WTC11 (cell line): ENCODE results near the gene PAPPA2. TPM values are rescaled to one million over a fixed set of nuclear protein-coding genes. Genes with fewer than 3 reads are reported as not detected.

ENCODE experiments used
- ATAC-seq: fragments of 200-7000 bp; cut with Tn5 transposase; 2 replicates; pipeline ENCODE4 v1.10.0; 2021; ENCODE audit warnings: mild to moderate bottlenecking, moderate library complexity
- CTCF ChIA-PET: fragments of 300-600 bp; sonication (Branson Sonifier 250); formaldehyde crosslinking; loops from one replicate; lab custom pipeline; 2021; ENCODE audit warnings: antibody characterized with exemption; lab: Charles Lee
- POLR2A ChIA-PET: fragments of 350-600 bp; sonication (Branson Sonifier 250); formaldehyde crosslinking; loops from one replicate; lab custom pipeline; 2021; ENCODE audit warnings: antibody characterized with exemption; lab: Charles Lee
- DNase-seq: peaks from one replicate; pipeline ENCODE4 v3.0.0; 2021; ENCODE audit warnings: low spot score
- H3K27ac Mint-ChIP-seq: 2 replicates; pipeline ENCODE4 v1.8.0; 2021; ENCODE audit warnings: mixed read lengths
- H3K27me3 Mint-ChIP-seq: 2 replicates; pipeline ENCODE4 v1.8.0; 2021; ENCODE audit warnings: low read depth, mild to moderate bottlenecking, moderate library complexity, mixed read lengths
- H3K36me3 Mint-ChIP-seq: 2 replicates; pipeline ENCODE4 v1.8.0; 2021; ENCODE audit warnings: mixed read lengths
- H3K4me1 Mint-ChIP-seq: 2 replicates; pipeline ENCODE4 v1.8.0; 2022; ENCODE audit warnings: mixed read lengths
- H3K4me3 Mint-ChIP-seq: 2 replicates; pipeline ENCODE4 v1.8.0; 2021; ENCODE audit warnings: mild to moderate bottlenecking, moderate library complexity, mixed read lengths
- H3K9me3 Mint-ChIP-seq: 2 replicates; pipeline ENCODE4 v1.8.0; 2021; ENCODE audit warnings: mixed read lengths
- CREM ChIP-seq: sonication (generic); formaldehyde crosslinking; IDR thresholded peaks from 2 replicates; pipeline ENCODE4 v1.8.1; 2022; ENCODE audit warnings: mild to moderate bottlenecking, missing genetic modification reagents, moderate library complexity
- E2F5 ChIP-seq: sonication (generic); formaldehyde crosslinking; IDR thresholded peaks from 2 replicates; pipeline ENCODE4 v1.8.1; 2022; ENCODE audit warnings: mild to moderate bottlenecking, moderate library complexity, missing genetic modification reagents
- ELF4 ChIP-seq: sonication (generic); formaldehyde crosslinking; IDR thresholded peaks from 2 replicates; pipeline ENCODE4 v1.8.1; 2022; ENCODE audit warnings: low read depth, mild to moderate bottlenecking, moderate library complexity, missing genetic modification reagents
- ERG ChIP-seq: fragments of 250-450 bp; sonication (Bioruptor Pico); IDR thresholded peaks from 2 replicates; pipeline ENCODE4 v1.8.0; 2021; ENCODE audit warnings: mild to moderate bottlenecking
- FOXP1 ChIP-seq: sonication (generic); formaldehyde crosslinking; IDR thresholded peaks from 2 replicates; pipeline ENCODE4 v1.8.0; 2022; ENCODE audit warnings: missing genetic modification reagents, mild to moderate bottlenecking, moderate library complexity, borderline replicate concordance
- KAT7 ChIP-seq: sonication (generic); formaldehyde crosslinking; IDR thresholded peaks from 2 replicates; pipeline ENCODE4 v1.8.1; 2023; ENCODE audit warnings: missing genetic modification reagents, mild to moderate bottlenecking, borderline replicate concordance
- OVOL2 ChIP-seq: fragments of 250-450 bp; sonication (Bioruptor Pico); IDR thresholded peaks from 2 replicates; pipeline ENCODE4 v1.9.0; 2021; ENCODE audit warnings: mild to moderate bottlenecking, borderline replicate concordance
- TCF7 ChIP-seq: sonication (generic); formaldehyde crosslinking; IDR thresholded peaks from 2 replicates; pipeline ENCODE4 v1.8.0; 2022; ENCODE audit warnings: mild to moderate bottlenecking, low read depth, missing genetic modification reagents, moderate library complexity
- ZNF232 ChIP-seq: sonication (generic); formaldehyde crosslinking; IDR thresholded peaks from 2 replicates; pipeline ENCODE4 v1.8.0; 2022; ENCODE audit warnings: mild to moderate bottlenecking, missing genetic modification reagents
- ZNF317 ChIP-seq: sonication (generic); formaldehyde crosslinking; IDR thresholded peaks from 2 replicates; pipeline ENCODE4 v1.8.1; 2023; ENCODE audit warnings: low read depth, mild to moderate bottlenecking, moderate library complexity, missing genetic modification reagents, borderline replicate concordance
- ZNF423 ChIP-seq: fragments of 250-450 bp; sonication (Bioruptor Pico); IDR thresholded peaks from 2 replicates; pipeline ENCODE4 v2.1.2; 2022; ENCODE audit warnings: mild to moderate bottlenecking, moderate library complexity
- total RNA-seq: library from RNA; stranded (reverse); gene quantifications from 3 replicates; pipeline ENCODE4 v1.2.3, GENCODE V29; 2021
- TF ChIP-seq, protein P1 (sequence below): sonication (generic); formaldehyde crosslinking; IDR thresholded peaks from 2 replicates; pipeline ENCODE4 v1.8.0; 2023; ENCODE audit warnings: missing genetic modification reagents
- TF ChIP-seq, protein P2 (sequence below): sonication (generic); formaldehyde crosslinking; IDR thresholded peaks from 2 replicates; pipeline ENCODE4 v1.8.1; 2023; ENCODE audit warnings: mild to moderate bottlenecking, moderate library complexity, missing genetic modification reagents
- TF ChIP-seq, protein P3 (sequence below): sonication (generic); formaldehyde crosslinking; IDR thresholded peaks from 2 replicates; pipeline ENCODE4 v1.8.1; 2023; ENCODE audit warnings: mild to moderate bottlenecking, missing genetic modification reagents
- TF ChIP-seq, protein P4 (sequence below): sonication (generic); formaldehyde crosslinking; IDR thresholded peaks from 2 replicates; pipeline ENCODE4 v1.8.0; 2022; ENCODE audit warnings: mild to moderate bottlenecking, missing genetic modification reagents
- TF ChIP-seq, protein P5 (sequence below): fragments of 200-600 bp; IDR thresholded peaks from 2 replicates; pipeline ENCODE4 v1.8.0; 2022; ENCODE audit warnings: antibody characterized with exemption
- TF ChIP-seq, protein P6 (sequence below): sonication (generic); formaldehyde crosslinking; IDR thresholded peaks from 2 replicates; pipeline ENCODE4 v1.8.0; 2022; ENCODE audit warnings: mild to moderate bottlenecking, missing genetic modification reagents

The PAPPA2 gene
- total RNA-seq, 1 experiment from 2014 or later = 0.74 TPM

- no peak for TF ChIP-seq OVOL2 (CRISPR knock-in tag)
- TF ChIP-seq, protein P1, sequence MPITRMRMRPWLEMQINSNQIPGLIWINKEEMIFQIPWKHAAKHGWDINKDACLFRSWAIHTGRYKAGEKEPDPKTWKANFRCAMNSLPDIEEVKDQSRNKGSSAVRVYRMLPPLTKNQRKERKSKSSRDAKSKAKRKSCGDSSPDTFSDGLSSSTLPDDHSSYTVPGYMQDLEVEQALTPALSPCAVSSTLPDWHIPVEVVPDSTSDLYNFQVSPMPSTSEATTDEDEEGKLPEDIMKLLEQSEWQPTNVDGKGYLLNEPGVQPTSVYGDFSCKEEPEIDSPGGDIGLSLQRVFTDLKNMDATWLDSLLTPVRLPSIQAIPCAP (CRISPR knock-in tag) = no peak
These were observed 375.5 kb downstream of the PAPPA2 start (continued) for GRCh38 chr1:176838276-176838995.

DNA sequence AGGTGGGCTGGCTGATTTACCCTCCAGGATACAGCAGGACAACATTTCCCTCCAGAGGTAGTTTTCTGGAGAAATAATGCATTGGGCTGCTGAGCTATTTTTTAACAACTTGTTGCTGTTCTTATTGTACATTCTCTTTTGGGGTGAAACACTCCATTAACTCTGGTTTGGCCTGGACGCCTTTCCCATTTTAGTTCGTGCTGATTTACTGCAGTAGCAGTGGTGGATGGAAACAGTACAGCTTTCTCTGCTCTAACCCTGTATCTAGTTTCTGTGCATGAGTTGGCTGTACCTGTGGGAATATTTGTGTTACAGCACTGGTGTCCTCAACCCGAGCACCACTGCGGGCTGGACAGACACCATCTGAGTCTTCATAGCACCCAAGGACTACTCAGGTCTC lies 376.2 kb downstream of the PAPPA2 start:
- DNase-seq (no peak), ATAC-seq (no peak)
- peaks cover 9% of the 10 kb centered on the region for H3K4me1 Mint-ChIP-seq
- no peak overlapping the region for H3K27ac Mint-ChIP-seq
- no peaks in the 10 kb centered on the region for H3K36me3 Mint-ChIP-seq
- POLR2A ChIA-PET = no interaction called here
- CTCF ChIA-PET = no interaction called here
- no peaks in the 10 kb centered on the region for H3K9me3 Mint-ChIP-seq
- no peak for TF ChIP-seq E2F5 (CRISPR knock-in tag)
- no peak for TF ChIP-seq ZNF232 (CRISPR knock-in tag)
- no peak for TF ChIP-seq CREM (CRISPR knock-in tag)
- TF ChIP-seq KAT7 (CRISPR knock-in tag) = no peak
- TF ChIP-seq ZNF317 = no peak
- TF ChIP-seq, protein P2, sequence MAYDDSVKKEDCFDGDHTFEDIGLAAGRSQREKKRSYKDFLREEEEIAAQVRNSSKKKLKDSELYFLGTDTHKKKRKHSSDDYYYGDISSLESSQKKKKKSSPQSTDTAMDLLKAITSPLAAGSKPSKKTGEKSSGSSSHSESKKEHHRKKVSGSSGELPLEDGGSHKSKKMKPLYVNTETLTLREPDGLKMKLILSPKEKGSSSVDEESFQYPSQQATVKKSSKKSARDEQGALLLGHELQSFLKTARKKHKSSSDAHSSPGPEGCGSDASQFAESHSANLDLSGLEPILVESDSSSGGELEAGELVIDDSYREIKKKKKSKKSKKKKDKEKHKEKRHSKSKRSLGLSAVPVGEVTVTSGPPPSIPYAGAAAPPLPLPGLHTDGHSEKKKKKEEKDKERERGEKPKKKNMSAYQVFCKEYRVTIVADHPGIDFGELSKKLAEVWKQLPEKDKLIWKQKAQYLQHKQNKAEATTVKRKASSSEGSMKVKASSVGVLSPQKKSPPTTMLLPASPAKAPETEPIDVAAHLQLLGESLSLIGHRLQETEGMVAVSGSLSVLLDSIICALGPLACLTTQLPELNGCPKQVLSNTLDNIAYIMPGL (CRISPR knock-in tag) = no peak
- TF ChIP-seq, protein P3, sequence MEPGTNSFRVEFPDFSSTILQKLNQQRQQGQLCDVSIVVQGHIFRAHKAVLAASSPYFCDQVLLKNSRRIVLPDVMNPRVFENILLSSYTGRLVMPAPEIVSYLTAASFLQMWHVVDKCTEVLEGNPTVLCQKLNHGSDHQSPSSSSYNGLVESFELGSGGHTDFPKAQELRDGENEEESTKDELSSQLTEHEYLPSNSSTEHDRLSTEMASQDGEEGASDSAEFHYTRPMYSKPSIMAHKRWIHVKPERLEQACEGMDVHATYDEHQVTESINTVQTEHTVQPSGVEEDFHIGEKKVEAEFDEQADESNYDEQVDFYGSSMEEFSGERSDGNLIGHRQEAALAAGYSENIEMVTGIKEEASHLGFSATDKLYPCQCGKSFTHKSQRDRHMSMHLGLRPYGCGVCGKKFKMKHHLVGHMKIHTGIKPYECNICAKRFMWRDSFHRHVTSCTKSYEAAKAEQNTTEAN (CRISPR knock-in tag) = no peak
- TF ChIP-seq, protein P4, sequence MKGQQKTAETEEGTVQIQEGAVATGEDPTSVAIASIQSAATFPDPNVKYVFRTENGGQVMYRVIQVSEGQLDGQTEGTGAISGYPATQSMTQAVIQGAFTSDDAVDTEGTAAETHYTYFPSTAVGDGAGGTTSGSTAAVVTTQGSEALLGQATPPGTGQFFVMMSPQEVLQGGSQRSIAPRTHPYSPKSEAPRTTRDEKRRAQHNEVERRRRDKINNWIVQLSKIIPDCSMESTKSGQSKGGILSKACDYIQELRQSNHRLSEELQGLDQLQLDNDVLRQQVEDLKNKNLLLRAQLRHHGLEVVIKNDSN (CRISPR knock-in tag) = no peak
- TF ChIP-seq FOXP1 = no peak
- no peak for TF ChIP-seq ZNF423 (CRISPR knock-in tag)
- TF ChIP-seq, protein P5, sequence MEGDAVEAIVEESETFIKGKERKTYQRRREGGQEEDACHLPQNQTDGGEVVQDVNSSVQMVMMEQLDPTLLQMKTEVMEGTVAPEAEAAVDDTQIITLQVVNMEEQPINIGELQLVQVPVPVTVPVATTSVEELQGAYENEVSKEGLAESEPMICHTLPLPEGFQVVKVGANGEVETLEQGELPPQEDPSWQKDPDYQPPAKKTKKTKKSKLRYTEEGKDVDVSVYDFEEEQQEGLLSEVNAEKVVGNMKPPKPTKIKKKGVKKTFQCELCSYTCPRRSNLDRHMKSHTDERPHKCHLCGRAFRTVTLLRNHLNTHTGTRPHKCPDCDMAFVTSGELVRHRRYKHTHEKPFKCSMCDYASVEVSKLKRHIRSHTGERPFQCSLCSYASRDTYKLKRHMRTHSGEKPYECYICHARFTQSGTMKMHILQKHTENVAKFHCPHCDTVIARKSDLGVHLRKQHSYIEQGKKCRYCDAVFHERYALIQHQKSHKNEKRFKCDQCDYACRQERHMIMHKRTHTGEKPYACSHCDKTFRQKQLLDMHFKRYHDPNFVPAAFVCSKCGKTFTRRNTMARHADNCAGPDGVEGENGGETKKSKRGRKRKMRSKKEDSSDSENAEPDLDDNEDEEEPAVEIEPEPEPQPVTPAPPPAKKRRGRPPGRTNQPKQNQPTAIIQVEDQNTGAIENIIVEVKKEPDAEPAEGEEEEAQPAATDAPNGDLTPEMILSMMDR = no peak
- no peak for TF ChIP-seq ELF4 (CRISPR knock-in tag)
- TF ChIP-seq TCF7 (CRISPR knock-in tag) = no peak
- TF ChIP-seq, protein P6, sequence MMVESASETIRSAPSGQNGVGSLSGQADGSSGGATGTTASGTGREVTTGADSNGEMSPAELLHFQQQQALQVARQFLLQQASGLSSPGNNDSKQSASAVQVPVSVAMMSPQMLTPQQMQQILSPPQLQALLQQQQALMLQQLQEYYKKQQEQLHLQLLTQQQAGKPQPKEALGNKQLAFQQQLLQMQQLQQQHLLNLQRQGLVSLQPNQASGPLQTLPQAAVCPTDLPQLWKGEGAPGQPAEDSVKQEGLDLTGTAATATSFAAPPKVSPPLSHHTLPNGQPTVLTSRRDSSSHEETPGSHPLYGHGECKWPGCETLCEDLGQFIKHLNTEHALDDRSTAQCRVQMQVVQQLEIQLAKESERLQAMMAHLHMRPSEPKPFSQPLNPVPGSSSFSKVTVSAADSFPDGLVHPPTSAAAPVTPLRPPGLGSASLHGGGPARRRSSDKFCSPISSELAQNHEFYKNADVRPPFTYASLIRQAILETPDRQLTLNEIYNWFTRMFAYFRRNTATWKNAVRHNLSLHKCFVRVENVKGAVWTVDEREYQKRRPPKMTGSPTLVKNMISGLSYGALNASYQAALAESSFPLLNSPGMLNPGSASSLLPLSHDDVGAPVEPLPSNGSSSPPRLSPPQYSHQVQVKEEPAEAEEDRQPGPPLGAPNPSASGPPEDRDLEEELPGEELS (CRISPR knock-in tag) = no peak
- TF ChIP-seq ERG = no peak
- H3K4me3 Mint-ChIP-seq = no peak overlapping the region
- H3K27me3 Mint-ChIP-seq = no peaks in the 10 kb centered on the region
